NCI-H187 treated with DMSO at 0.1 percent for 48 hours (cell line): ENCODE measurements around the gene CABYR.

Experiments used
- DNase-seq: peaks from one replicate; lab custom pipeline; 2025; lab: John Stamatoyannopoulos, UW

Gene CABYR

DNA sequence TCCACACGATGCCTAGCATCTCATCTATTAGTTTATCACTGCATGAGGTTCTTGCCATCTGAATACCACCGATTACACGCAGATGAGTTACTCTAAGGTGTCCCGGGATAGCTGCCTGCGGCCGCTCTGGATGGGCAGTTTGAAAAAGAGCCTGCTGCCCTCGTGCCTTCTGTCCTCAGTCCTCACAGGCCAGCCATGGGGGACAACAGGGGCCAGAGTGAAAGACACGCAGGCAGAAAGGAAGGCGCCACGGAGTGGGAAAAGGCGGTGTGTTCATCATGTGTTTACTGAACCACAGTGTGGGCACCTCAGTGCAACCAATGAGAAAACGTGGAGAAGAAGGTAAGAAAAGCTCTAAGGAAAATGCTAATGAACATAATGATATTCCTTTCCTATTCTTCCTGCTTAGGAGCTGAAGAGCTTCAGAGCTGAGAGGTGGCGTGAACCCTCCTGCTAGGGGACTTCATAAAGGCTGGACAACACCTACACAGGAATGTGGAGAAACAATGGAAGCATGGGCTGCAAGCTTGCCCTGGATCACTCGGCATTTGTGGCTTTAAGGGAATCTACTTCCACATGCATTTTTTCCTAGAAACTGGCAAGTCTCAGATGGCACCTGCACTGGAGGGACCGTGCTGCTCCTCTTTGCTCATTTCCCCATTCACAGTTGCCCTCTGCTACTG, 50.9 kb downstream of the CABYR start:
- DNase-seq: no peak

DNA sequence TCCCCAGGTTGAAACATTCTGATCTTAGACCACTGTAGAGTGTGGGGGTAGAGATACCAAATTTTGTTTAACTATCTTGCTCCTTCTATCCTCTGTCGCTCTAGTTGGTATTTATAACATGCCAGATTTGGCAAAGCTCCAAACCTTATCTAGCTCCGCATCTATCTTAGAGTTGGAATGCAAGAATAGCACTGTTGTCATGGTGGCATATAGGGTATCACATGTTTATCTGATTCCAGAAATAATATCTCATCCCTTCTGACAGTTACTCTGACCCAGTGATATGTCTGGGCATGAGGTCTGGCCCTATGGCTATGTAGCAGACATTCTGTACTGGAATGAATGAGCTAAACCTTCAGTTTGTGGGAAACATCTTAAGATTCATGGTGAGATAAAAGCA, 51.7 kb downstream of the CABYR start:
- no peak for DNase-seq

DNA sequence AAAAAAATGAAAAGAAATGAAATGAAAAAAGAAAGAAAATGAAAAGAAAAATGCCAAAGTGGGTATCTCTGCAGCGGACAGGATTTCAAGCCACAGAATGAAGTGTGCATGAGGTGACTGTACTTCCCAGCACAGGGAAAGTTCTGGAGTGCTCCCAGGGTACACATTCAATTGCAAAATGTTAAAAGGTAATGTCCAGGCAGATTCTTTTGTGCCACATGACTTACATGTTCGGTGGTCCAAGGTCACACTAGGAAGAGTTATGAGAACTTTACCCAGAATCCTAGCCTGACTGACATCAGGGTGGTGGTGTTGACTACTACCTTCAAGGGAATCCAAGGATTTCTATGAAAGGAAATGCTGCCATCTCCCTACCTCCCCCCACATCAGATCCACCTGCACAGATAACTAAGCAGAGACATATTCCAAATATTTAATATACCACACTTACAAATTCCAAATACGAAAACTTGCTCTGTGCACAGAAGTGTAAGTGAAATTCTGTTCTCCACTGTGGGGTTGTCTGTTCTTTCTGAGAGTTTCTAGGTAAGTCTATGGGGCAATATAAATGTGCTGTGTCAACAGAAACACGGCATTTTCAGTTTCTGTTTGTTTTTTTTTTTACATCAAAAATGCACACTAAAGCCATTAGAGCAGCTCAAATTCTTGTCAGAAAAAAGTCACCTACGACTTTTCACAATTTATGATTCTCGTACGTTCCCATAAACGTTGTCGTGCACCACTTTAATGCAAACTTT, 56.6 kb downstream of the CABYR start:
- no peak for DNase-seq

DNA sequence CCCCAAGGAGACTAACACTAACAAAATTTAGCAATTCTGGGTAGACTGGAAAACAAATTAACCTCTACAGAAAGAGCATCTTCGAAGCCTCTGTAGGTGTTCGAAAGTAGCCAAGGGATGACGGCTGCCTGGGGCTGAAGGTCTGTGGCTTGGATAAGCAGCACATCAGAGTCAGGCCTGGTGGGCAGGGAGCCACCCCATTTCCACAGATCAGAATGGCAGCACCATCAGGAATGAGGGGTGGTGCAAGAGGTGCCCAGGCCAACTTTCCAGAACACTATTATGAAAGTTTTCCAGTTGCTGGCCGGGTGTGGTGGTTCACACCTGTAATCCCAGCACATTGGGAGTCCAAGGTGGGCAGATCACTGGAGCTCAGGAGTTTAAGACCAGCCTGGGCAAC, 57.9 kb downstream of the CABYR start:
- DNase-seq: no peak

DNA sequence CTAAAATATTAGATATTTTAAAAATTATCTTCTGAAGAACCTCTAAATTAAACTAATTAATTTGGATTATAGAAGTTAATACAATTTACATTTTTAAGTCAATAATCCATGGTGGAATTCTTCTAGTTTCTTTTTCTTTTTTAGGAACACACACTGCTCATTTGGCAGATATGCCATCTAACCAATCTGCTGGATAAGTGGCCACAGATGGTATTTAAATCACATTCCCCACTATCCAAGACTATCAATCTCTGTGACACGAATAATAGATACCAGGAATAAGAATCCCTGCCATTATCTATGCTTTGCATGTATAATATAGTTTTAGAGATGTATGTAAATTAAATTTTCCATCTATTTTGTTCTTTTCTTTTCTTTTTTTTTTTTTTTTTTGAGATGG, 58.5 kb downstream of the CABYR start:
- DNase-seq: no peak

DNA sequence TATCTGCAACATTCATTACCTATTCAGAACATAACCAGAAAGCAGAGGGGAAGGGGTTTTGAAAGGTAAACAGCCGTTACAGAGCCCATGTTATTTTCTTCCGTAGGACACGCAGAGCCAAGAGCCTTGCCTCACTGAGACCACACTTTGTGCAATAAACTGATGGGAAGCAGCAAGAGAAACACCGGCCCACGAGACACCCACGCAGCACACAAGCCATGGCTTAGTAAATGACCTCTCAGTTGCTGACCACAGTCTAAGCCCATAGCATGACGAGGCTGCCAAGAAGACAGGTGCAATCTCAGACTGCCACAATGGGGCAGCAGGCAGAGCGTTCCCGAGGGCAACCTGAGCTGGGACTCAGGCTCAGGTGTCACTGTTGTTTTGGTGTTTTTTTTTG, 59.6 kb downstream of the CABYR start:
- DNase-seq: no peak

DNA sequence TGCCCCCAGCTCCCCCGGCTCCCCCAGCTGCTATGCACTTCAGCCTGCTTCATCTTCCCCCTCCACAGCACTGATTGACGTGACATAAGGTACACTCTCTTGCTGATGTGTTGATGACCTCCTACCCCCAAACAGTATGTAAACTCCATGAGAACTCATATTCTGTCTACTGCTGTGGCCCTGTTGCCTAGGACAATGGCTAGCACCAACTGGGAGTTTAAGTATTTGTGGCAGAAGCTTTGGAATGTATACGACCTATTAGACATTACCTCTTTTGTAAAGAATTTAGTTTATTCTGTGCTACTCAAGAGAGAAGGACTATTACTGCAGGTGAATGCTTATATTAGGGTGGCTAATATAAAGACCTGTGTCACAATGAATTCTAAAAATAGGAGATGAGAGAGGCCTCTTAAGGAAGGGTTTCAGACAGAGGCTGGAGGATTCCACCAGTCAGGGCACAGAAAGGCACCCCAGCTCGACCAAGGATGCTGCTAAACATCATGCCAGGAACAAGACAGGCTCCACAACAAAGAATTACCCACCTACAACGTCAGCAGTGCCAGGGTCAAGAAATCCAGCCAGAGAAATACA, 60.6 kb downstream of the CABYR start:
- no peak for DNase-seq

DNA sequence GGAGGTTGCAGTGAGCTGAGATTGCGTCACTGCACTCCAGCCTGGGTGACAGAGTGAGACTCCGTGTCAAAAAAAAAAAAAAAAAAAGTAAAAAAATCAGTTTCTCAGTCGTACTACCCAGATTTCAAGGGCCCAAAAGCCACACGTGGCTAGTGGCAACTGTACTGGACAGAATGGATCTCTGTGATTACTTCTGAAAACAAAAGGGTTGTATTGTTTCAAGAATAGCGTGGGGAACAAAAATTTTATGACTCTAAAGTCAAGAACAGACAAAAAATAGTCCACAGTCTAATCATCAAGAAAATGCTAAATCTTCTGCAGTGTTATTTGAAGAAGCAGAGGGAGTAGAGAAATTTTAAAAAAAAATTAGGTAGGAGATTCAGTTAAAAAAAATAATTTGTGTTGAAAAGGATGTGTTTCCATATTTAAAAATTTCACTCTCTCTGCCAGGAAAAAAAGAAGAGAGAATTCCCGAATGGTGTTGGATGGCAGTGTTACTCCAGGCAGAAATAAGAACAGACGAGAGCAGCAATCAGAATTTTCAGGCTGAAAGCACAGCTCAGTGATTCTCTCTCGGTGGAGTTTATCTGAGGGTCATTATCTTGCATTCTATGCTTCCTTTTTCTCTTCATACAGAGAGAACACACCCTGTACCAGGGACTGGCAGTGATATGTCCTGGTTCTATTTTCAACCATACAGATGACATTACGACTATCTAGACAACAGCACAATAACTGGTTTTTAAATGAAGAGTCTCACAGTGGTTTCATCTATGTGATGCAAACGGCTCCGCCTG, 61.8 kb downstream of the CABYR start:
- no peak for DNase-seq

DNA sequence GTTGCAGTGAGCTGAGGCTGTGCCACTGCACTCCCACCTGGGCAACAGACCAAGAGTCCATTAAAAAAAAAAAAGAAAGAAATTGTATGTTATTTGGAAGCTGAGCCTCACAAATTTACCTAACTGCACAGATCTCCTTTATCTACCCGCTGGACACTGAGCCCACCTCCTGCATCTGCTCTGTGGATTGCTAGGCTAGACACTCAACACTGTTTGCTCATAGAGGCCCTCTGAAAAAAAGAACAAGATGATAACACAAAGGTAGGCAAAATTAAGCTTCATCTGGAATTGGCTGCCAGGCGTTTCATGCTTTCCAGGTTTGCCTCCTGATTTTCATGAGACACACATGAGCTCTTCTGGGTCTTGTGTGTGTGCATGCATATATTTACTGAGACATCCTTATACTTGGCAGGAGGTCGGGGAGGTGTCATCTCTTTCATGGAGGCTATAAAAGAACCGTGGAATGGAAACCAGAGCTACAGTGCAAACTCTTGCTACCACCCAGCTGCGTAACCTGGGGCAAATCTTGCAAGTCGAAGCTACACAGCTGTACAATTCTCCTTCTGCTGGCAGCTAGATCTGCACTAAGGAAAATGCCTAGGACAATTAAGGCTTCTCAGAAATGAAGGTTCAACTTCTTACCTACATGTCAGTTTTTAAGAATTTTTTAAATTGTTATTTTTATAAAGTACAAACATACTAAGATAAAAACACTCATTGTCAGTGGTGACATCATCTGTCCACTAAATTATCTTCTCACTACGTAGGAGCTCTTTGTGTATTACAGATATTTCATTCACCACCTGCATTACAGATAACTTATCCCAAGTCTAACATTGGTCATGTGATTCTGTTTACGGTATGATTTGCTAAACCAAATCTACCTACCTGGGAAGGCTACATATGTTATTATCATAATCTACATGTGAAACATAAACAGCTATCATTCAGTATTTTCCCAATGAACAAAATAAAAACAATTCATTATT, 63.1 kb downstream of the CABYR start:
- no peak for DNase-seq

DNA sequence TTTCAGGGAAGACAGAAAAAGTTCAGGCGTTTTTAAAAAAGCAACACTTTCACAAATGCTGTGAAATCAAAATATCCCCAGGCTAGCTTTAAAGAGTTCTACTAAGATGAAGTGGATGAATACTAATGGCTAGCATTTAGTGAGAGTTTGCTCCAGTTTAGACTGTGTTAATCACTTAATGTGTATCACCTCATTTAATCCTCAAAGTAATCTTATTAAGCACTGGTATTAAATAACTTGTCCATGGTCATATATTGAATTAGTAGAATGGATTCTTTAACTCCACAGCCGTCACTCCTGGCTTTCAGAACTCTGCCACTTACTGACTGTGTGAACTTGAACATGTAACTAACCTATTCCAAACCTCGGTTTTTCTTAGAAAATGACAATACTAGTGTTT, 66.0 kb downstream of the CABYR start:
- no peak for DNase-seq

DNA sequence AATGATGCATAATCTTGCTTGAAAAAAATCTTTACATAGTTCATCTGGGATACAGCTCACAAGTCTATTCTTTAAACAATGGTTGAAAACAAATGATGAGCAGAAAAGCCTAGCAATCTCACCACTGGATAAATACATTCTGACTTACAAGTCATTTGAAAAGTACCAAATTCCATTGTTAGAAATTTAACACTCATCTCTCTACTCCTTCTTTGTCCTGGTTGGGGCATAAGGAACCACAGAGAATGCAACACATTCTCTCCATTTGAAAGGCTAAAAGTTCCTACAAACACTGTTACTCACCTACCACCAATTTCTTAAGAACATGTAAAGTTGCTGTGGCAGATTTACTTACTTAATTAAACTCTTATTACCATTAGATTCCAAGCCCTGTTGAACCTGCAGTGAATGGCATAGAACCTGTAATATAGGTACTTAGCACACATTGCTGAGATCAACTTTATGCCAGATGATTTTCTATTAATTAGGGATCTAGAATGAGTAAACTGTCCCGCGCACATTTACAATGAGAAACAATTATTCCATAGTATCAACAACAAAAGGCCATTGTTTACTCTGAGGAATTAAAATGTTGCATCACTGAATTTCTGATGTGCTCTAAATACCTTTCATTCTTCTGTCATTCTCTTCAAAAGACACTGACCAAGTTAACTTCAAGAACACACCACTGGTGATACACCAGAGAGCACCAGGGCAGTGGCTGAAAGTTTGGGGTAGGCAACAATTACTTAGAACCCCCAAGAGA, 69.6 kb downstream of the CABYR start:
- no peak for DNase-seq

DNA sequence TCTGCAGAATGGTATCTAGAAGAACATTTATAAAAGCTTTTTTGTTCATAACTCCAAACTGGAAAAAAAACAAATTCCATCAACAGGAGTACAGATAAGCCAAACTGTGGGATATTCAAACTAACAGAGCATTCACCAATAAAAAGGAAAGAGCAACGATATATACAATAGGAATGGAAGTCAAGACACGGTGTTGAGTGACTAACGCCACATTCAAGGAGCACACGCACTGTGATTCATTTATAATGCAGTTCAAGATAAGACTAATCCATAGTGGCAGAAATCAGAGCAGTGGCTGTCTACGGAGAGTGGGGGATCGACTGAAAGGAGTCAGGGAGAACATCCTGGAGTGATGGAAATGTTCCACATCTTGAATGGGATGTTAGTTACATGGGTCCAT, 70.7 kb downstream of the CABYR start:
- no peak for DNase-seq
